ENCODE data around the gene GSDME.
"Not testable (repeated sequence)": the region's sequence is repeated elsewhere in the genome, so short reads cannot be mapped to it uniquely, and the experiment has no call there.

The GSDME gene

DNA sequence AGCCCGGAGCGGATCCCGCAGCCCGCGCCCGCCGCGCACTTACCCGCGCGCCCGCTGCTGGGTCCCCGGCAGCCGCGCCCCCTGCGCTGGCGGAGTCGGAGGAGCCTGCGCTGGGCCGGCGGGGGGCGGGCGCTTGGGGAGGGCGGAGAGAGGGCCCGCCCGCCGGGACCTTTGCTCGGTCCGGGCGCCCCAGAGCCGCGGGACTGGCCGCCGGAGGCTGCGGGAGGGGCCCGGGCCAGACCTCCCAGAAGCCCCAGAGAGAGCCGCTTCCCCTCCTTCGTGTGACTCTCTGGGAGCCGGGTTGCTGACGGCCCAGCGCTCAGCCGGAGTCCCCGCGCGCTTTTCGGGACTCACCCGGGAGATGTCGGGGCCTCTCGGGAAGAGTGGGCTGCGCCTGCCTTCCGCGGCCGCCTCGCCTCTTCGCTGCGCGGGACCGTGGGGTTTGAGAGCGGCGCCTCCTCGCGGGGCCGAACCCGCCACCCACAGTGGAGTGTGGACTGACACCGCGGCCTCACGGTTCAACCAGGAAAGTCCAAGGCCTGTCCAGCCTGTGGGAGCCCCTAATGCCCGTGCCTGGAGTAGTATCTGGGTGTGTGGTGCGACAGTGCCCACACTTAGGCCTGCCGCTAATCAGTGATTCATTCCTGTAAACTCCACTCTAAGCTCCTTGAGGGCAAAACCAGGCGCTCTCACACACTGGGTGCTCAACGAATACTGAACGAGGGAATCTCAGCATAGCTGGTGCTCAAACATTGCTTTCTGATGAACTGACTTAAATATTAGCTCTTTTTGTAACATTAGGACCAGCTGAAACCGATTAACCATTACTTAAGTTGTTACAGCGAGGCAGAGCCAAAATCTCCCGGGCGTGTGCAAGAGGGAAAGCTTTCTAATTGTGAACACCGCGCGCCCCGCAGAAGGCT lies at the start of gene GSDME:
Gene GSDME (minus strand): TSS at position 112 of the 923 bp plus-strand sequence. CDS start 7,690 bp downstream, outside the sequence.
- H3K4me3 Mint-ChIP-seq: peak within 1 kb of the TSS; percentile 81
- peak; percentile 54 for DNase-seq
- H3K4me1 Mint-ChIP-seq: peaks cover 28% of the 10 kb centered on the region
- H3K9me3 Mint-ChIP-seq: peaks cover 9% of the 10 kb centered on the region
- H3K27ac Mint-ChIP-seq: peak within 1 kb of the TSS; percentile 86
- H3K27me3 Mint-ChIP-seq: peaks cover 66% of the 10 kb centered on the region
- peak; percentile 70 for ATAC-seq
- H3K36me3 Mint-ChIP-seq (ENCODE audit: low read depth): peaks cover 4% of the 10 kb centered on the region

- Mint-ChIP-seq H3K9me3 (no peaks in the 10 kb centered on the region), H3K4me3 (no peak overlapping the region), H3K27ac (no peak overlapping the region), H3K36me3 (ENCODE audit: low read depth) (peaks cover 50% of the 10 kb centered on the region), H3K27me3 (no peaks in the 10 kb centered on the region), H3K4me1 (no peaks in the 10 kb centered on the region)
- ATAC-seq (no peak), DNase-seq (no peak)
Observed at GRCh38 chr7:24802300-24802699, 45.0 kb upstream of the GSDME start.

GRCh38 chr7:24801883-24802282 lies 44.6 kb upstream of the GSDME start:
- Mint-ChIP-seq H3K27ac (no peak overlapping the region), H3K9me3 (no peaks in the 10 kb centered on the region), H3K27me3 (no peaks in the 10 kb centered on the region), H3K4me3 (no peak overlapping the region), H3K4me1 (no peaks in the 10 kb centered on the region), H3K36me3 (ENCODE audit: low read depth) (peaks cover 52% of the 10 kb centered on the region)
- ATAC-seq: no peak
- no peak for DNase-seq

DNA sequence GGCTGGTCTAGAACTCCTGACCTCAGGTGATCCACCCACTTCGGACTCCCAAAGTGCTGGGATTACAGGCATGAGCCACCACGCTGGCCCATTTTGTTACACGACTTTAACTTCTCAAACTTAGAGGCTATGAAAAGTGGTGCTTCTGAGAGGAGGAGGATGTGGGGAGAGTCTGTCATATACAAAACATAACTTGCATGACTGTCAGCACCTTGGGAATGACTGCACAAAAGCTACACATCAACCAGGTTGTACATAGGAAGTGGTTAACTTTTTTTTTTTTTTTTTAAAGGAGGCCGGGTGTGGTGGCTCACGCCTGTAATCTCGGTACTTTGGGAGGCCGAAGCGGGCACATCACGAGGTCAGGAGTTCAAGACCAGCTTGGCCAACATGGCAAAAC lies 43.4 kb upstream of the GSDME start:
- Mint-ChIP-seq H3K27me3 (no peaks in the 10 kb centered on the region), H3K36me3 (ENCODE audit: low read depth) (peaks cover 55% of the 10 kb centered on the region), H3K27ac (no peak overlapping the region), H3K4me3 (no peak overlapping the region), H3K4me1 (peaks cover 3% of the 10 kb centered on the region), H3K9me3 (no peaks in the 10 kb centered on the region)
- ATAC-seq: no peak
- no peak for DNase-seq

GRCh38 chr7:24800073-24800472 lies 42.8 kb upstream of the GSDME start:
- DNase-seq (no peak), ATAC-seq (no peak)
- Mint-ChIP-seq H3K36me3 (ENCODE audit: low read depth) (peaks cover 56% of the 10 kb centered on the region), H3K27me3 (no peaks in the 10 kb centered on the region), H3K4me3 (no peak overlapping the region), H3K4me1 (peaks cover 3% of the 10 kb centered on the region), H3K9me3 (no peaks in the 10 kb centered on the region), H3K27ac (no peak overlapping the region)

DNA sequence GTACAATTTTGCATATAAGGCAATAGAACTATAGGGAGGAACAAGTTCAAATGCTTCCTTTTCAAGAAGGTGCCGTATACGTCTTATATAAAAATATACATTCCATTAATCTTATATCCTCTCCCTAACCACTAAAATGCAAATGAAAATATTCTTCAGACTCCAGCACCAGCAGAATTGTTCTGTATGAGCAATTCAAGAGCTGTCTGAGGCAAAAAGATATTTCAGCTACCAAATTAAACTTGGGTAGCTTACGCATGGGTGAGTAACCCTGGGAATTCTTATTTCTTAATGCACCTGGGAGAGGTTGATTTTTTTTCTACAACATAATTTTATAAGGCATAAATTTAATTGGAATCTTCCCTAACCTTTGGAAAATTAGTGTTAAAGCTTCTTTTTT lies 42.2 kb upstream of the GSDME start:
- H3K27ac Mint-ChIP-seq: no peak overlapping the region
- peaks cover 8% of the 10 kb centered on the region for H3K4me1 Mint-ChIP-seq
- no peak for ATAC-seq
- no peak for DNase-seq
- H3K9me3 Mint-ChIP-seq: no peaks in the 10 kb centered on the region
- no peaks in the 10 kb centered on the region for H3K27me3 Mint-ChIP-seq
- H3K4me3 Mint-ChIP-seq: no peak overlapping the region
- peaks cover 52% of the 10 kb centered on the region for H3K36me3 Mint-ChIP-seq (ENCODE audit: low read depth)

GRCh38 chr7:24798261-24798660 lies 41.0 kb upstream of the GSDME start:
- DNase-seq (no peak), ATAC-seq (no peak)
- peaks cover 43% of the 10 kb centered on the region for H3K36me3 Mint-ChIP-seq (ENCODE audit: low read depth)
- H3K27ac Mint-ChIP-seq: no peak overlapping the region
- no peaks in the 10 kb centered on the region for H3K9me3 Mint-ChIP-seq
- H3K4me3 Mint-ChIP-seq: no peak overlapping the region
- H3K27me3 Mint-ChIP-seq: no peaks in the 10 kb centered on the region
- peaks cover 14% of the 10 kb centered on the region for H3K4me1 Mint-ChIP-seq

DNA sequence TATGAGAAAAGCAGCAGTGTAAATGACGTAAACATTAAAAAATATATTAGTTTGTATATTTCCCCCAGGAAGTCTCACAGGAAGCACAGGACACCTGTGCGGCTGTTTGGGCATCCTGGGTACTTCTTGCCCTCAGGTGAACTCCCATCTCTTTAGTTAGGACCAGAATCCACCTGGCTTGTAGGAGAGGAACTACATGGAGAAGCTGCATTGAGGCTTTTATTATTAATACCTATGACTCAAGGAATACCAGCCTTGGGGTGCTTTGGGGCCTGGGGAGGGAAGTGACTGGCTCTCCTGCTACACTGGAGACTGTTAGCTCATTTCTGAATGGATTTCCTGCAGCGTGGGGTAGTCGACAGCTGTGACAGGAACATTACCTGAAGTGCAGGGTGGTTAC lies 40.0 kb upstream of the GSDME start:
- Mint-ChIP-seq H3K9me3 (no peaks in the 10 kb centered on the region), H3K36me3 (ENCODE audit: low read depth) (peaks cover 35% of the 10 kb centered on the region), H3K27ac (no peak overlapping the region), H3K4me3 (no peak overlapping the region), H3K4me1 (peaks cover 14% of the 10 kb centered on the region), H3K27me3 (no peaks in the 10 kb centered on the region)
- no peak for DNase-seq
- ATAC-seq: no peak

- no peak overlapping the region for H3K27ac Mint-ChIP-seq
- no peak for DNase-seq
- peaks cover 19% of the 10 kb centered on the region for H3K36me3 Mint-ChIP-seq (ENCODE audit: low read depth)
- no peak overlapping the region for H3K4me3 Mint-ChIP-seq
- H3K4me1 Mint-ChIP-seq: peaks cover 14% of the 10 kb centered on the region
- no peaks in the 10 kb centered on the region for H3K9me3 Mint-ChIP-seq
- no peak for ATAC-seq
- no peaks in the 10 kb centered on the region for H3K27me3 Mint-ChIP-seq
Observed at GRCh38 chr7:24795407-24795767, 38.1 kb upstream of the GSDME start.

- H3K9me3 Mint-ChIP-seq, H3K4me3 Mint-ChIP-seq, H3K27ac Mint-ChIP-seq, DNase-seq, ATAC-seq, H3K27me3 Mint-ChIP-seq: not testable (repeated sequence)
- Mint-ChIP-seq H3K4me1 (peaks cover 14% of the 10 kb centered on the region), H3K36me3 (ENCODE audit: low read depth) (peaks cover 18% of the 10 kb centered on the region)
Observed at GRCh38 chr7:24794751-24795406, 37.6 kb upstream of the GSDME start.

- ATAC-seq (no peak), DNase-seq (no peak)
- peaks cover 14% of the 10 kb centered on the region for H3K4me1 Mint-ChIP-seq
- no peaks in the 10 kb centered on the region for H3K27me3 Mint-ChIP-seq
- H3K9me3 Mint-ChIP-seq: no peaks in the 10 kb centered on the region
- peak overlapping the region; percentile 32 for H3K27ac Mint-ChIP-seq
- peaks cover 18% of the 10 kb centered on the region for H3K36me3 Mint-ChIP-seq (ENCODE audit: low read depth)
- H3K4me3 Mint-ChIP-seq: no peak overlapping the region
Observed at GRCh38 chr7:24793982-24794648, 36.9 kb upstream of the GSDME start.

DNA sequence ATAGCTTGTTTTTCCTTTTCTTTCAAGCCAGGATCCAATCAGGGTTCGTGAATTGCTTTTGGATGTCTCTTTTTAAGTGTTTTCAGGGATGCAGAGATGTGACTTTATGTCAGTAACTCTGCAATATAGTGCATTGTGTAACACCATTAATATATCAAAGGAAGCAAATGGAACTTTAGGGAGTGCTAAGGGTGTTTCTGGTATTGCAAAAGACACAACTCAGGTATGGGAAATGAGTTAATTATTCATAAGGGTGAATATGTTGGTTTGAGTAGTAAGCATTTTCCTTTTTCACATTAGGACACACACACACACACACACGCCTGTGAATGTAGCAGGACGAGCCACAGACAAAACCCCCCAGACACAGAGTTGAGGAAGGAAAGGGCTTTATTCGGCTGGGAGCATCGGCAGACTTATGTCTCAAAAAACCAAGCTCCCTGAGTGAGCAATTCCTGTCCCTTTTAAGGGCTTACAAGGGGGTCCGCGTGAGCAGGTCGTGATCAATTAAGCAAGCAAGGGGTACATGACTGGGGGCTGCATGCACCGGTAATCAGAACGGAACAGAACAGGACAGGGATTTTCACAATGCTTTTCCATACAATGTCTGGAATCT lies 31.8 kb upstream of the GSDME start:
- H3K4me3 Mint-ChIP-seq: no peak overlapping the region
- H3K9me3 Mint-ChIP-seq: peaks cover 1% of the 10 kb centered on the region
- ATAC-seq (no peak), DNase-seq (no peak)
- H3K36me3 Mint-ChIP-seq (ENCODE audit: low read depth): peaks cover 5% of the 10 kb centered on the region
- H3K4me1 Mint-ChIP-seq: peaks cover 8% of the 10 kb centered on the region
- no peak overlapping the region for H3K27ac Mint-ChIP-seq
- H3K27me3 Mint-ChIP-seq: no peaks in the 10 kb centered on the region

GRCh38 chr7:24788075-24788474 lies 30.8 kb upstream of the GSDME start:
- peaks cover 11% of the 10 kb centered on the region for H3K36me3 Mint-ChIP-seq (ENCODE audit: low read depth)

DNA sequence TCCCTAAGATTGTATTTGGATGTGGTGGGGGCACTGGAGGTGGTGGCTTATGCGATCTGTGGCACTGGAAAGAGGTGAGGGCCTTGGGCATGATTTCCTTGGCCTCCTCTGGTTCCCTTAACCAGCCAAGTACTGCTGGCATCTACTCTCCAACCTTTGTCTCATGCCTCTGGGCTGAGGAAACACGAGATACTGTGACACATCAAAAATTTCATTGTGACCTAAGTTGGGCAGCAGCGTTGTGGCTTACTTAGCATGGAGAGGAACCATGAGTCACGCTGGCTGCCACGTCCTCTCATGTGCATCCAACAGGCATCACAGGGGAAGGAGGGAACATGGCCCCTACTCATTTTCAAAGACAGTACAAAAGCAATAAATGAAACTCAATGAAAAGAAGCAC lies 29.7 kb upstream of the GSDME start:
- ATAC-seq (peak; percentile 85), DNase-seq (no peak)
- H3K4me1 Mint-ChIP-seq: peaks cover 6% of the 10 kb centered on the region
- H3K4me3 Mint-ChIP-seq: no peak overlapping the region
- peaks cover 16% of the 10 kb centered on the region for H3K9me3 Mint-ChIP-seq
- H3K27ac Mint-ChIP-seq: peak overlapping the region; percentile 44
- peaks cover 11% of the 10 kb centered on the region for H3K36me3 Mint-ChIP-seq (ENCODE audit: low read depth)
- H3K27me3 Mint-ChIP-seq: no peaks in the 10 kb centered on the region

More at GRCh38 chr7:24788075-24788474, 30.8 kb upstream of the GSDME start:
- DNase-seq (no peak), ATAC-seq (no peak)
- H3K4me3 Mint-ChIP-seq: no peak overlapping the region
- H3K27ac Mint-ChIP-seq: no peak overlapping the region
- no peaks in the 10 kb centered on the region for H3K27me3 Mint-ChIP-seq
- H3K4me1 Mint-ChIP-seq: peaks cover 6% of the 10 kb centered on the region
- peaks cover 11% of the 10 kb centered on the region for H3K9me3 Mint-ChIP-seq
